Astrocyte (in vitro differentiated cells and primary cell): ENCODE data around the gene BCL2L1.

ENCODE experiments used
- CTCF ChIP-seq: IDR thresholded peaks from 2 replicates; pipeline ENCODE4 v1.5.1; 2011; ENCODE audit warnings: low read depth, mild to moderate bottlenecking, inconsistent platforms, low read length, moderate library complexity; ENCODE audit not compliant: insufficient read depth
- EZH2 ChIP-seq: IDR thresholded peaks from 2 replicates; pipeline ENCODE4 v1.6.1; 2012; ENCODE audit warnings: mild to moderate bottlenecking, low read length, inconsistent platforms; ENCODE audit not compliant: insufficient read depth

DNA sequence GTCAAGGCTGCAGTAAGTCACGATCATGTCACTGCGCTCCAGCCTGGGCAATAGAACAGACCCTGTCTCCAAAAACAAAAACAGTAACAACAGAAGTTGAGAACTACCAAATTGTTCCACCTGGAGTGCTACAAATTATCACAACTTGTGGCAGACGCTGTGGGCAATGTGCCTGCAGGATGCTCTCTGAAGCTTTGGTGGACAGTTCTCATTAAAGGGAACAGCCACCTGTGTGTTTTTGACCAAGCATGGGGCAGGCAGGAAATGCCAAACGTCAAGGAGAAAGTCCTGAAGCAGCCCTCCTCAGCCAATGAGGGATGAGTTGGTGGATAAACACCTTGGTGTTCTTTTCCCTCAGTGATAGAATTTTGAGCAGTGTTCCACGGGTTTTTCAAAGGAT, 69.1 kb downstream of the BCL2L1 start:
- TF ChIP-seq CTCF (no peak), EZH2 (no peak)
